ENCODE measurements around the gene IFNLR1. TPM values are rescaled to one million over a fixed set of nuclear protein-coding genes. Genes with fewer than 3 reads are reported as not detected.
A peak's percentile ranks its signal among the peaks of the same experiment; 100 is the strongest.

Gene IFNLR1
- under 1 TPM in 1 of 2 donors, not detected in 1; 0.14 TPM for total RNA-seq

GRCh38 chr1:24186993-24187790, at the start of gene IFNLR1:
Gene IFNLR1, minus strand, starts transcription at chr1:24187289. Its CDS starts 41 bp downstream, at chr1:24187248.
- Histone ChIP-seq H3K27ac (no peak within 1 kb of the TSS), H3K4me3 (peak within 1 kb of the TSS; percentile 72), H3K4me1 (ENCODE audit: control insufficient read depth in 1 of 2, low read depth in 2 of 2) (peaks cover 3 to 16% of the 10 kb centered on the region in 2 donors), H3K36me3 (no peaks in the 10 kb centered on the region), H3K9me3 (no peaks in the 10 kb centered on the region), H3K27me3 (replicated peaks; ENCODE audit: insufficient read depth) (no peaks in the 10 kb centered on the region)
- ATAC-seq (ENCODE audit: insufficient number of reproducible peaks, low FRiP score, low read depth) = no peak
- TF ChIP-seq CTCF (IDR thresholded peaks at IDR 0.05) = no peak
- DNase-seq (ENCODE audit: low spot score) = no peak

GRCh38 chr1:24235921-24236788, 49.1 kb upstream of the IFNLR1 start:
- no peaks in the 10 kb centered on the region for H3K4me1 ChIP-seq (ENCODE audit: control insufficient read depth in 1 of 2, low read depth in 2 of 2)
- H3K4me3 ChIP-seq = no peak overlapping the region
- H3K27ac ChIP-seq = no peak overlapping the region
- DNase-seq (ENCODE audit: low spot score) (no peak), ATAC-seq (ENCODE audit: insufficient number of reproducible peaks, low FRiP score, low read depth) (no peak)
- H3K27me3 ChIP-seq (replicated peaks; ENCODE audit: insufficient read depth) = no peaks in the 10 kb centered on the region
- TF ChIP-seq CTCF (IDR thresholded peaks at IDR 0.05) = no peak
- no peaks in the 10 kb centered on the region for H3K9me3 ChIP-seq
- H3K36me3 ChIP-seq = no peaks in the 10 kb centered on the region

GRCh38 chr1:24233684-24234600, 46.9 kb upstream of the IFNLR1 start:
- no peak for ATAC-seq (ENCODE audit: insufficient number of reproducible peaks, low FRiP score, low read depth)
- H3K27me3 ChIP-seq (replicated peaks; ENCODE audit: insufficient read depth) = no peaks in the 10 kb centered on the region

GRCh38 chr1:24231701-24232100, 44.6 kb upstream of the IFNLR1 start:
- no peak for DNase-seq (ENCODE audit: low spot score)
- Histone ChIP-seq H3K9me3 (no peaks in the 10 kb centered on the region), H3K27me3 (replicated peaks; ENCODE audit: insufficient read depth) (no peaks in the 10 kb centered on the region), H3K4me1 (ENCODE audit: control insufficient read depth in 1 of 2, low read depth in 2 of 2) (no peaks in the 10 kb centered on the region), H3K27ac (no peak overlapping the region), H3K4me3 (no peak overlapping the region), H3K36me3 (no peaks in the 10 kb centered on the region)
- no peak for ATAC-seq (ENCODE audit: insufficient number of reproducible peaks, low FRiP score, low read depth)
- no peak for TF ChIP-seq CTCF (IDR thresholded peaks at IDR 0.05)

More at GRCh38 chr1:24233684-24234600, 46.9 kb upstream of the IFNLR1 start:
- Histone ChIP-seq H3K4me1 (ENCODE audit: control insufficient read depth in 1 of 2, low read depth in 2 of 2) (no peaks in the 10 kb centered on the region), H3K27ac (no peak overlapping the region), H3K4me3 (no peak overlapping the region), H3K9me3 (no peaks in the 10 kb centered on the region), H3K36me3 (no peaks in the 10 kb centered on the region)
- no peak for DNase-seq (ENCODE audit: low spot score)
- no peak for TF ChIP-seq CTCF (IDR thresholded peaks at IDR 0.05)
